NK-92 (cell line): Measurements from ENCODE around the gene ITSN1.

Source experiments
- DNase-seq: peaks from one replicate; lab custom pipeline; 2025; ENCODE audit not compliant: unreplicated experiment; lab: John Stamatoyannopoulos, UW

ITSN1 gene

GRCh38 chr21:33881689-33882440, 239.6 kb downstream of the ITSN1 start:
- no peak for DNase-seq

GRCh38 chr21:33883118-33883517, 240.8 kb downstream of the ITSN1 start:
- DNase-seq, result no peak

- DNase-seq, result no peak
Observed at GRCh38 chr21:33884376-33885171, 242.3 kb downstream of the ITSN1 start.

GRCh38 chr21:33885172-33885514, 242.8 kb downstream of the ITSN1 start:
- DNase-seq, result no peak

GRCh38 chr21:33886321-33886720, 244.0 kb downstream of the ITSN1 start:
- DNase-seq, result no peak

GRCh38 chr21:33890187-33890586, 247.9 kb downstream of the ITSN1 start:
- no peak for DNase-seq

GRCh38 chr21:33892853-33893252, 250.6 kb downstream of the ITSN1 start:
- no peak for DNase-seq

- DNase-seq, result no peak
Observed at GRCh38 chr21:33893917-33894316, 251.6 kb downstream of the ITSN1 start.

GRCh38 chr21:33894736-33895288, 252.5 kb downstream of the ITSN1 start:
- no peak for DNase-seq

GRCh38 chr21:33895356-33895755, 253.1 kb downstream of the ITSN1 start:
- DNase-seq, result no peak

- DNase-seq, result no peak
Observed at GRCh38 chr21:33896691-33897090, 254.4 kb downstream of the ITSN1 start.

GRCh38 chr21:33897098-33897497, 254.8 kb downstream of the ITSN1 start:
- DNase-seq, result no peak

GRCh38 chr21:33897739-33898138, 255.4 kb downstream of the ITSN1 start:
- no peak for DNase-seq

GRCh38 chr21:33898586-33898985, 256.3 kb downstream of the ITSN1 start:
- DNase-seq, result no peak

GRCh38 chr21:33899199-33899598, 256.9 kb downstream of the ITSN1 start:
- DNase-seq, result no peak

GRCh38 chr21:33901412-33902288, 259.3 kb downstream of the ITSN1 start:
- DNase-seq, result no peak

- DNase-seq, result no peak
Observed at GRCh38 chr21:33902349-33902748, 260.0 kb downstream of the ITSN1 start.

GRCh38 chr21:33904041-33904440, 261.7 kb downstream of the ITSN1 start:
- DNase-seq, result no peak

GRCh38 chr21:33908760-33909159, 266.5 kb downstream of the ITSN1 start:
- no peak for DNase-seq

- DNase-seq, result no peak
Observed at GRCh38 chr21:33909756-33910155, 267.5 kb downstream of the ITSN1 start.

- no peak for DNase-seq
Observed at GRCh38 chr21:33914188-33914587, 271.9 kb downstream of the ITSN1 start.
